Neutrophil (primary cell): Measurements from ENCODE around the gene LHX5.

ENCODE experiments used
- H3K27ac ChIP-seq: fragments of 200-600 bp; sonication (generic); 2 replicates; pipeline ENCODE4 v1.5.1; 2016; ENCODE audit warnings: mild to moderate bottlenecking, moderate library complexity
- H3K27me3 ChIP-seq: fragments of 200-600 bp; sonication (generic); 2 replicates; pipeline ENCODE4 v1.6.0; 2016; ENCODE audit warnings: mild to moderate bottlenecking
- H3K36me3 ChIP-seq: fragments of 200-600 bp; sonication (generic); 2 replicates; pipeline ENCODE4 v1.5.1; 2017
- H3K4me1 ChIP-seq, 2 experiments: fragments of 200-600 bp in 1 of 2; sonication (generic) in 1 of 2; 1 replicate in 1 of 2; 2 replicates in 1 of 2; pipeline versions ENCODE4 v1.5.1 to v1.6.1; 2013 to 2016; ENCODE audit warnings: low read depth in 1 of 2, low read length in 1 of 2, mild to moderate bottlenecking in 1 of 2, moderate library complexity in 1 of 2; ENCODE audit not compliant: control insufficient read depth in 1 of 2, insufficient read depth in 1 of 2
- H3K4me3 ChIP-seq, 2 experiments: fragments of 200-600 bp in 1 of 2; sonication (generic) in 1 of 2; 1 replicate in 1 of 2; 2 replicates in 1 of 2; pipeline ENCODE4 v1.5.1; 2013 to 2016; ENCODE audit warnings: low read depth in 1 of 2, low read length in 1 of 2, mild to moderate bottlenecking in 1 of 2, moderate library complexity in 1 of 2
- H3K9me3 ChIP-seq: fragments of 200-600 bp; sonication (generic); 2 replicates; pipeline ENCODE4 v1.5.1; 2016
- TF ChIP-seq, protein P1 (sequence below): fragments of 200-600 bp; sonication (generic); IDR thresholded peaks from 2 replicates; pipeline ENCODE4 v1.5.1; 2016; ENCODE audit warnings: antibody characterized with exemption

Gene LHX5

DNA sequence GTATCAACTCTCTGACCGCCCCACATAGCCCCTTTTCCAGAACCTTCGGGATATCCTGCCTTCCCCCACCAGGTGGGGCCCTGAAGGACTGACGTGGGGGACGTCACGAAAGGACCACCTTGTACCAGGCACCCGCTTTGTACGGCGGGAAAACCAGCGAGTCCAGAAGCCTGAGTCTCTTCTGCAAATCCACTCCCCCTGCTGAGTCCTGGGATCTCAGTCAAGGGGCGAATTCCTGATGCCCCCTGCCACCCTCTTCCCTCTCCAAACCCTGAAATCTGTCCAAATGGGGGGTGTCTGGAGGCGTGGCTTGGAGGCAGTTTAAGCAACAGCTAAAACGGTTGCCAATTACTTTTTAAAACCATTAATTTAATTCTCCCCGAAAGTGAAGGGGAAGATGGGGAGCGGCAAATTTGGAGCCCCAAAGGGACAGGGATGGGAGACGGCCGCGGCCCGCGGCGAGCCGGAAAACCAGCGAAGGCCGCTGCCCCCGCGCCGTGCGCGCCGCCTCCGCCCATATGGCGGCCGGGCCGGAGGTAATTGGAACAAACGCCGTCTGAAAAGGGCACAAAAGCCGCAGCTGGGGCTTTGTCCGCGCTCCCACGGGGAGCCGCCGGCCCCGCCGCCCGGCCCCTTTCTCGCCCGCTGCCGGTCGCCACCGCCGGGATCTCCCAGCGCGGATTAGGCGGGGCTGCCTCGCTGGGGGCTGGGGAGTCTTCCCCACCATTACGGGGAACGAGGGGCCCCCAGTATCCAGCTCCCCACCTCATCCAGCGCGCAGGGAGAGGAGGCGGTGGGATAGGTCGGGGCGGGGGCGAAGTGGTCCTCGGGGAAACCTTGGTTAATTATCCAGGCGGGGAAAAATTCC is 6.6 kb downstream of the LHX5 start:
- H3K4me3 ChIP-seq, result no peak overlapping the region
- H3K27ac ChIP-seq, result no peak overlapping the region
- no peaks in the 10 kb centered on the region for H3K36me3 ChIP-seq
- H3K4me1 ChIP-seq, result peaks cover 4 to 13% of the 10 kb centered on the region in 2 experiments
- no peaks in the 10 kb centered on the region for H3K9me3 ChIP-seq
- TF ChIP-seq, protein P1, sequence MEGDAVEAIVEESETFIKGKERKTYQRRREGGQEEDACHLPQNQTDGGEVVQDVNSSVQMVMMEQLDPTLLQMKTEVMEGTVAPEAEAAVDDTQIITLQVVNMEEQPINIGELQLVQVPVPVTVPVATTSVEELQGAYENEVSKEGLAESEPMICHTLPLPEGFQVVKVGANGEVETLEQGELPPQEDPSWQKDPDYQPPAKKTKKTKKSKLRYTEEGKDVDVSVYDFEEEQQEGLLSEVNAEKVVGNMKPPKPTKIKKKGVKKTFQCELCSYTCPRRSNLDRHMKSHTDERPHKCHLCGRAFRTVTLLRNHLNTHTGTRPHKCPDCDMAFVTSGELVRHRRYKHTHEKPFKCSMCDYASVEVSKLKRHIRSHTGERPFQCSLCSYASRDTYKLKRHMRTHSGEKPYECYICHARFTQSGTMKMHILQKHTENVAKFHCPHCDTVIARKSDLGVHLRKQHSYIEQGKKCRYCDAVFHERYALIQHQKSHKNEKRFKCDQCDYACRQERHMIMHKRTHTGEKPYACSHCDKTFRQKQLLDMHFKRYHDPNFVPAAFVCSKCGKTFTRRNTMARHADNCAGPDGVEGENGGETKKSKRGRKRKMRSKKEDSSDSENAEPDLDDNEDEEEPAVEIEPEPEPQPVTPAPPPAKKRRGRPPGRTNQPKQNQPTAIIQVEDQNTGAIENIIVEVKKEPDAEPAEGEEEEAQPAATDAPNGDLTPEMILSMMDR, result no peak
- peaks cover 100% of the 10 kb centered on the region for H3K27me3 ChIP-seq

DNA sequence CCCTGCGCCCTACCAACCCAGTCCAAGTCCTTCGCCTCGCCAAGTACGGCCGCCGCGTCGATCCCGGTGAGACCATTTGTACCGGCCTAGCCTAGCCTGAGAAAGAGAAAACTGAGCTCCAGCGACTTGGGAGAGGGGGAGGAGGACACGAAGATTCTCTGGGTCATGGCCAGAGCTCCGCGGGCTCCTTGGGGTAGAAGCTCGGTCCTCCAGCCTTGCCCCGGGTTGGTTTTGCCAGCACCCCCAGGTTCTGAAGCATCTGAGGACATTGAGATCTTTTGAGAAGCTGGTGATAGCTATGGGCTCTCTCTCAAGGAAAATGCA is 7.3 kb downstream of the LHX5 start:
- Histone ChIP-seq H3K4me1 (peaks cover 4 to 13% of the 10 kb centered on the region in 2 experiments), H3K27me3 (peaks cover 100% of the 10 kb centered on the region), H3K36me3 (no peaks in the 10 kb centered on the region), H3K4me3 (no peak overlapping the region), H3K27ac (no peak overlapping the region), H3K9me3 (no peaks in the 10 kb centered on the region)
- TF ChIP-seq, protein P1, result no peak

DNA sequence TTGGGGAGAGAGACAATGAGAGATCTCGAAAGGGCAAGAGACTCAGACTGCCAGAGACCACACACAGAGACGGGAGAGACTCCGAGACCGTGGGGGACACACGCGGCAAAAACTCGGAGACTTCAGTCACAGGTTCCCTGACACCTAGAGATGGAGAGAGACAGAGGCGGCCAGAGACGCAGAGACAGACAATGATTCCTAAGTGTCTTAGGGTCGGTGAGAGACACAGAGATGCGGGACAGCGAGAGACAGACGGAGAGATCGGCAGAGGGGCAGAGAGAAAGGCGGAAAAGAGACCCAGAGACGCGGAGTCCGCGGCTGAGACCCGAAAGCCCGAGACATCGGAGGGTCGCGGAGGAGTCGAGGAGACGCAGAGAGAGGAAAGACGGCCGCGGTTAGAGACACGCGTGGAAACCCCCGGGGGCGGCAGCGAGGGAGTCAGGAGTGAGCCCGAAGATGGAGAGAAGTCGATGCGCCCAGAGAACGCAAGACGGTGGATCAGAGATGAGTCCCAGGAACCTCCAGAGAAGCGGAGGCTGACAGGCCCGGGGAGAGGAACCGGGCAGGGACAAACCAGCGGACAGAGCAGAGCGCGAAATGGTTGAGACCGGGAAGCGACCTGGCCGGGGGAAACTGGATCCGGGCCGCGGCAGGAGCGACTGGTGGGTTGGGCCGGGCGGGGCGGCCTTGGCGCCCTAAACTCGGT is 7.8 kb downstream of the LHX5 start:
- Histone ChIP-seq H3K4me1 (peaks cover 4 to 13% of the 10 kb centered on the region in 2 experiments), H3K27ac (no peak overlapping the region), H3K27me3 (peaks cover 100% of the 10 kb centered on the region), H3K9me3 (no peaks in the 10 kb centered on the region), H3K4me3 (no peak overlapping the region), H3K36me3 (no peaks in the 10 kb centered on the region)
- TF ChIP-seq, protein P1, result no peak

DNA sequence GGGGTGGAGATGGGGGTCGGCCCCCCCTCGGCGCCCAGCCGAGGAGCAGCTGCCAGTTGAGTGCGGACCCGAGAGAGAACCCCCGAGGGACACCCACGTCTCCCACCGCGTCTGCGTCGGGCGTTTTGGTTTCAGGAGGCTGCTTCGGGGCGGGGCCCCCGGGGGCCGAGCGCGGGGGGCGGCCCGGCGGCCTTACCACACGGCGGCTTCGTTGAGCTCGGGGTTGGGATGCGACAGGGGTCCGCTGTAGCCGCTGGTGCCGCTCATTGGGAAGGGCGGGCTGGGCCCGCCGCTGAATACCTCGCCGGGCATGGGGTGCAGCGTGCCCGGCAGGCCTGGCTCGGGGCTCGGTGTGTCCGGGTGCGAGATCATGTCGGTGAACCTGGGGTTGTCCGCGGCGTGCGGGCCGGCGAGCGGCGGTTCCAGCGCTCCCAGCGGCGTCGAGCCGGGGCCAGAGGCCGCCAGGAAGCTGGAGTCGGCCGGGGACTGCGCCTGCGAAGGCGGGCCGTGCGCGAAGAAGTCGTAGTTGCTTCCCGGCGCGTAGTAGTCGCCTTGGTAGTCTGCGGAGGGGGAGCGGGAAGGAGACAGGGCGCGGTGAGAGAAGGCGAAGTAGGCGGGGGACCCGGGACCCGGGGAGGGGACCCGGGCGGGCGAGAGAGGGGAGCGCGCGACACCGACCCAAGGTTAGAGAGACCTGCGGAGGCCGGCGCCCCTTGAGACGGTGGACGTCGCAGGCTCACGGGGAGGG is 8.5 kb downstream of the LHX5 start:
- Histone ChIP-seq H3K9me3 (no peaks in the 10 kb centered on the region), H3K27me3 (peaks cover 100% of the 10 kb centered on the region), H3K4me1 (peaks cover 4 to 13% of the 10 kb centered on the region in 2 experiments), H3K4me3 (peak overlapping the region in 1 of 2 experiments; percentile 17), H3K36me3 (no peaks in the 10 kb centered on the region), H3K27ac (no peak overlapping the region)
- TF ChIP-seq, protein P1, result no peak

DNA sequence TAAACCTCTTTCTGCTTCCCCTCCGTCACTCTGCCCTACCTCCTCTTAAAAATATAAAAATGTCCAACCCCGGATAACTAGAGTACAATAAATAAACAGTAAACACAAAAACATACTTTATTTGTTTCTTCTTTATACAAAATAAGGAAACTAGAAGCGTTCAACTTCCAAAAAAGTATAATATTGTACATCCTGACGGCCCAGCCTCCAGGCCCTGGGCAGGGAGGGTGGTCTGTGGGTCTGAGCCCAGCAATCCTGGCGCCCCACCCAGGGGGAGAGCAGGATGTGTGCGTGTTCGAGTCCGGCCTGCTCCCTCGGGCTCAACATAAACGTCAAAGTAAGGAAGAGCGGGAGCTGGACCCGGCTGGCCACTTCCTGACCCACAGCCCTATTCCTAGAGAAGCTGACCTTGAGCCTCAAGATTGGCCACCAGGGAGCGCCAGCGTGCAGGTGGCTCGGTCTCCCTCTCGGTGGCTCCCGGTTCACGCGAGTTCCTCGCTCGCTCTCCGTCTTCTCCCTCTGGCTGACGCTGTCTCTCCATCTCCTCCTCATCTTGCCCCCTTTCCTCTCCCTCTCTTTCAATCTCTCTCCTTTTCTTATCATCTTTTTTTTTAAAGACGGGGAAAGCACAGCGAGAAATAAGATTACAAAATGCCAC is 9.4 kb downstream of the LHX5 start:
- TF ChIP-seq, protein P1, result no peak
- Histone ChIP-seq H3K27ac (no peak overlapping the region), H3K36me3 (no peaks in the 10 kb centered on the region), H3K4me3 (peak overlapping the region in 1 of 2 experiments; percentile 17), H3K9me3 (no peaks in the 10 kb centered on the region), H3K4me1 (peaks cover 4 to 13% of the 10 kb centered on the region in 2 experiments), H3K27me3 (peaks cover 100% of the 10 kb centered on the region)
